ENCODE measurements around the gene BDKRB1. TPM values are rescaled to one million over a fixed set of nuclear protein-coding genes. Genes with fewer than 3 reads are reported as not detected.

BDKRB1 gene
- total and polyA plus RNA-seq, 9 of the 15 experiments (the other 6 are each of a cell fraction or from before 2014, with no cell fraction given): 0.06 to 0.23 (median 0.09) TPM; not detected in 1

- Histone ChIP-seq H3K4me3 (no peak overlapping the region), H3K27ac (ENCODE audit: extremely low read depth, low read depth, low read length) (no peak overlapping the region), H3K79me2 (ENCODE audit: control insufficient read depth, insufficient read depth, low read length) (no peaks in the 10 kb centered on the region), H3K4me2 (ENCODE audit: insufficient read depth, low read length) (no peak overlapping the region), H3K36me3 (ENCODE audit: control insufficient read depth, insufficient read depth, low read length) (no peaks in the 10 kb centered on the region), H3K9me1 (ENCODE audit: control insufficient read depth, insufficient read depth, low read length) (no peaks in the 10 kb centered on the region), H3K9me3 (replicated peaks; ENCODE audit: control insufficient read depth, insufficient read depth, low read depth, low read length) (no peaks in the 10 kb centered on the region), H4K20me1 (replicated peaks; ENCODE audit: control insufficient read depth, insufficient read depth, low read length) (no peaks in the 10 kb centered on the region), H3K9ac (ENCODE audit: insufficient read depth in 1 of 2, low read depth in 2 of 2, low read length in 2 of 2) (no peak overlapping the region), H3K4me1 (replicated peaks in 1 of 2; ENCODE audit: control insufficient read depth in 2 of 2, insufficient read depth in 2 of 2, low read length in 2 of 2) (peaks cover 0 to 7% of the 10 kb centered on the region in 2 experiments; a peak in 2 of 5 replicates), H3K27me3 (ENCODE audit: control insufficient read depth in 2 of 2, insufficient read depth in 2 of 2, low read length in 2 of 2) (peaks cover 9 to 15% of the 10 kb centered on the region in 2 experiments; a peak in 3 of 5 replicates), H2AFZ (ENCODE audit: low read depth, low read length) (no peak overlapping the region)
- TF ChIP-seq KAT8 (IDR thresholded peaks at IDR 0.05; ENCODE audit: low read depth) (no peak), MBD1 (CRISPR knock-in tag; IDR thresholded peaks at IDR 0.05) (no peak), SIRT6 (IDR thresholded peaks at IDR 0.05; ENCODE audit: low read depth, low read length) (no peak), KHSRP (IDR thresholded peaks at IDR 0.05) (no peak)
- TF ChIP-seq, protein P1, sequence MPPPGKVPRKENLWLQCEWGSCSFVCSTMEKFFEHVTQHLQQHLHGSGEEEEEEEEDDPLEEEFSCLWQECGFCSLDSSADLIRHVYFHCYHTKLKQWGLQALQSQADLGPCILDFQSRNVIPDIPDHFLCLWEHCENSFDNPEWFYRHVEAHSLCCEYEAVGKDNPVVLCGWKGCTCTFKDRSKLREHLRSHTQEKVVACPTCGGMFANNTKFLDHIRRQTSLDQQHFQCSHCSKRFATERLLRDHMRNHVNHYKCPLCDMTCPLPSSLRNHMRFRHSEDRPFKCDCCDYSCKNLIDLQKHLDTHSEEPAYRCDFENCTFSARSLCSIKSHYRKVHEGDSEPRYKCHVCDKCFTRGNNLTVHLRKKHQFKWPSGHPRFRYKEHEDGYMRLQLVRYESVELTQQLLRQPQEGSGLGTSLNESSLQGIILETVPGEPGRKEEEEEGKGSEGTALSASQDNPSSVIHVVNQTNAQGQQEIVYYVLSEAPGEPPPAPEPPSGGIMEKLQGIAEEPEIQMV (tag; conservative IDR thresholded peaks at IDR 0.05; ENCODE audit: low read depth): no peak
- POLR2A ChIA-PET: interaction anchor here (0.8 kb wide), 1 partner anchor 45 kb away, joined by 3 read pairs; no protein-coding TSS in a partner anchor
- intact Hi-C loops (cut with micrococcal nuclease): no loop called here
- FAIRE-seq (no peak), ATAC-seq (no peak), DNase-seq (ENCODE audit: extremely low read depth in 1 of 4, low spot score in 3 of 4) (no peak)
- BruUV-seq (replicated peaks): no TSS peak
- in situ Hi-C loops (cut with MboI): loop anchor here (25.0 kb wide), 1 partner anchor 694 kb away; no protein-coding TSS in a partner anchor
- 0% methylated on average over 4 of the region's 4 CpGs for WGBS (ENCODE audit: insufficient coverage, low coverage, missing lambda C conversion rate)
- CTCF ChIA-PET (ENCODE audit: low intra/inter-chr PET ratio): no interaction called here
Measured at GRCh38 chr14:96256407-96256806, 397 bp downstream of the BDKRB1 start.
